DND-41 (cell line): ENCODE results near the gene BGN.

ENCODE experiments used
- ATAC-seq: fragments of 200-7000 bp; cut with Tn5 transposase; 3 replicates; pipeline ENCODE4 v1.9.1; 2021; ENCODE audit warnings: low read depth; ENCODE audit not compliant: insufficient read depth
- DNase-seq: peaks from one replicate; pipeline ENCODE4 v3.0.0-alpha.2; 2020
- H2AFZ ChIP-seq: 2 replicates; pipeline ENCODE4 v1.6.0; 2012; ENCODE audit warnings: low read depth, low read length
- H3K27ac ChIP-seq: 2 replicates; pipeline ENCODE4 v1.5.1; 2012; ENCODE audit warnings: low read length, inconsistent platforms
- H3K27me3 ChIP-seq: fragments of 200-600 bp; sonication (generic); 2 replicates; pipeline ENCODE4 v1.6.0; 2012; ENCODE audit warnings: low read length, mild to moderate bottlenecking, inconsistent platforms; ENCODE audit not compliant: insufficient read depth, poor library complexity
- H3K36me3 ChIP-seq: 2 replicates; pipeline ENCODE4 v1.5.1; 2012; ENCODE audit warnings: low read length, inconsistent platforms; ENCODE audit not compliant: insufficient read depth
- H3K4me1 ChIP-seq: 2 replicates; pipeline ENCODE4 v1.5.1; 2012; ENCODE audit warnings: mild to moderate bottlenecking, low read length; ENCODE audit not compliant: insufficient read depth
- H3K4me2 ChIP-seq: 2 replicates; pipeline ENCODE4 v1.6.0; 2012; ENCODE audit warnings: mild to moderate bottlenecking, moderate library complexity, low read length, inconsistent platforms; ENCODE audit not compliant: insufficient read depth
- H3K4me3 ChIP-seq, 2 experiments: fragments of 200-600 bp in 1 of 2; shearing (Covaris generic) in 1 of 2; 2 replicates each; pipeline ENCODE4 v1.5.1; 2012 to 2016; ENCODE audit warnings: inconsistent platforms in 2 of 2, low read length in 2 of 2, mild to moderate bottlenecking in 2 of 2, low read depth in 1 of 2, moderate library complexity in 1 of 2
- H3K79me2 ChIP-seq: 2 replicates; pipeline ENCODE4 v1.6.0; 2012; ENCODE audit warnings: low read length, inconsistent platforms; ENCODE audit not compliant: insufficient read depth
- H3K9ac ChIP-seq: 2 replicates; pipeline ENCODE4 v1.6.0; 2012; ENCODE audit warnings: low read depth, mild to moderate bottlenecking, inconsistent platforms, low read length, moderate library complexity
- H3K9me3 ChIP-seq: 2 replicates; pipeline ENCODE4 v1.5.1; 2012; ENCODE audit warnings: low read length, moderate library complexity, mild to moderate bottlenecking, inconsistent platforms; ENCODE audit not compliant: insufficient read depth, severe bottlenecking
- H4K20me1 ChIP-seq: 2 replicates; pipeline ENCODE4 v1.6.0; 2012; ENCODE audit warnings: low read length; ENCODE audit not compliant: insufficient read depth
- CTCF ChIP-seq: IDR thresholded peaks from 2 replicates; pipeline ENCODE4 v1.5.1; 2012; ENCODE audit warnings: borderline replicate concordance, low read length, moderate library complexity, mild to moderate bottlenecking; ENCODE audit not compliant: poor library complexity, severe bottlenecking; ENCODE audit errors: extremely low read depth
- EZH2 ChIP-seq: IDR thresholded peaks from 3 replicates; pipeline ENCODE4 v1.6.1; 2012; ENCODE audit warnings: borderline replicate concordance, low read depth, mild to moderate bottlenecking, moderate library complexity, low read length, inconsistent platforms; ENCODE audit not compliant: severe bottlenecking

Gene BGN

GRCh38 chrX:153477901-153478300 lies 16.9 kb upstream of the BGN start:
- Histone ChIP-seq H3K79me2 (no peaks in the 10 kb centered on the region), H3K27ac (no peak overlapping the region), H3K27me3 (no peaks in the 10 kb centered on the region), H3K36me3 (no peaks in the 10 kb centered on the region), H2AFZ (no peak overlapping the region), H3K4me3 (no peak overlapping the region), H3K9ac (no peak overlapping the region), H4K20me1 (no peaks in the 10 kb centered on the region), H3K4me1 (no peaks in the 10 kb centered on the region), H3K9me3 (no peaks in the 10 kb centered on the region), H3K4me2 (no peak overlapping the region)
- DNase-seq (no peak), ATAC-seq (no peak)
- TF ChIP-seq EZH2: no peak
- no peak for TF ChIP-seq CTCF

GRCh38 chrX:153478746-153479145 lies 16.0 kb upstream of the BGN start:
- Histone ChIP-seq H3K27me3 (no peaks in the 10 kb centered on the region), H3K36me3 (no peaks in the 10 kb centered on the region), H2AFZ (no peak overlapping the region), H3K4me1 (no peaks in the 10 kb centered on the region), H3K9me3 (no peaks in the 10 kb centered on the region), H3K79me2 (no peaks in the 10 kb centered on the region), H3K9ac (no peak overlapping the region), H3K4me3 (no peak overlapping the region), H3K27ac (no peak overlapping the region), H4K20me1 (no peaks in the 10 kb centered on the region), H3K4me2 (no peak overlapping the region)
- DNase-seq (no peak), ATAC-seq (no peak)
- TF ChIP-seq CTCF (no peak), EZH2 (no peak)

- H3K36me3 ChIP-seq: no peaks in the 10 kb centered on the region
- H3K9me3 ChIP-seq: no peaks in the 10 kb centered on the region
- no peaks in the 10 kb centered on the region for H3K4me1 ChIP-seq
- ATAC-seq (no peak), DNase-seq (no peak)
- no peak overlapping the region for H3K27ac ChIP-seq
- no peak overlapping the region for H3K4me3 ChIP-seq
- H3K27me3 ChIP-seq: no peaks in the 10 kb centered on the region
- TF ChIP-seq EZH2: no peak
- TF ChIP-seq CTCF: no peak
- no peak overlapping the region for H3K4me2 ChIP-seq
- no peak overlapping the region for H3K9ac ChIP-seq
- no peaks in the 10 kb centered on the region for H4K20me1 ChIP-seq
- H2AFZ ChIP-seq: no peak overlapping the region
- no peaks in the 10 kb centered on the region for H3K79me2 ChIP-seq
These were observed 13.7 kb upstream of the BGN start for GRCh38 chrX:153481043-153481442.
